Activated CD8-positive, alpha-beta memory T cell treated with anti-CD3 and anti-CD28 coated beads, Interleukin-2, amount 50 U/mL, for 1 hour (primary cell): ENCODE results near the gene CXCL9.
"Not testable (repeated sequence)": the region's sequence is repeated elsewhere in the genome, so short reads cannot be mapped to it uniquely, and the experiment has no call there.

ENCODE experiments used
- DNase-seq: peaks from one replicate; pipeline ENCODE4 v3.0.0-alpha.2; 2020; ENCODE audit errors: extremely low read depth

CXCL9 gene

DNA sequence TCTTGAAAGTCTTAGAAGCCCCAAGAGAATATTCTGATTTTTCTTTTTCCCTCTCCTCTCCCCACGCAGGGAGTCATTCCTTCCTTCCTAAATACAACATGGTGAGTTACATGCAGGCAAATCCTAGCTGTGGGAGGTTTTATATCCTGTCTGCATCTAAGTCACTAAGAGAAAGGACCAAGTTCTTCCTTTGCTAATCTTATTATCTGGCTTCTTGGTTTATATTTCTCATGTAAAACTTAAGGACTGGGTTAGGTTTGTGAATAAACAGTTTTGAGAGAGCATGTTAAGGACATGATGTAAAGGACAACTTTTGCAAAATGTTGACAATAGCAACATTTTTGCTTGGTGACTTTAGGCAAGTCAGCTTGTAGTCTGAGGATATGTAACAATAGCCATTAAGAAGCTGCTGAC is 5.1 kb upstream of the CXCL9 start:
- no peak for DNase-seq

DNA sequence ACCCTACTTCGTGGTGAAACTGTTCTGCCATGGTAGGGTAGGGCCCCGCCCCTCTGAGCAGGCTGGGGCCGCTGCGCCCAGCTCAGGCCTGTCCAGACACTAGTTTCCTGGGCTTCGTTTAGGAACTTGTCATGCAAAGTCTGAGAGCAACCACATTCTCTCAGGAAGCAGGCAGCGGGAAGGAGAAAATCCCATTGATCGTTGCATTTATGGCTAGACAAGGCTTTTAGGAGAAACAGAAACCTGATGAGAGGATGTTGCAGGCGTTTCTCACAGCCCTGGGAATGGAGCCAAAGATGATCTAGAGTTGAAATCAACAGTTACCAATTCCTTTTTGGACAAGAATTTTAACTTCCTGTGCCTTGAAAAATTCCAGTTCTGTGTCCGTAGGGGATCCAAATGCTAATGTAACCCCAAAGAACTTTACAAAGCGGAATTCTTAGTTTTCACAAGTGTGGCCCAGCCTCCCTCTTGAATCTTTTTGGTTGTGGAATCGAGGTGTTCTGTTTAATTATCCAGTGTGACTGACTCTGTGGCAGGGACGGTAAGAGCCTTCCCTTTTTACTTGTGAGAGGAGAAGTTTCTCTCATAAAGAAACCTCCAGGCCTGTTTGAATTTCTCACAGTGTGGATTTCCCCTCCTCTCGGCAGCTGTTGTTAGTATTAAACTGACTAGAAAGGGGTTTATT is 4.5 kb upstream of the CXCL9 start:
- no peak for DNase-seq

DNA sequence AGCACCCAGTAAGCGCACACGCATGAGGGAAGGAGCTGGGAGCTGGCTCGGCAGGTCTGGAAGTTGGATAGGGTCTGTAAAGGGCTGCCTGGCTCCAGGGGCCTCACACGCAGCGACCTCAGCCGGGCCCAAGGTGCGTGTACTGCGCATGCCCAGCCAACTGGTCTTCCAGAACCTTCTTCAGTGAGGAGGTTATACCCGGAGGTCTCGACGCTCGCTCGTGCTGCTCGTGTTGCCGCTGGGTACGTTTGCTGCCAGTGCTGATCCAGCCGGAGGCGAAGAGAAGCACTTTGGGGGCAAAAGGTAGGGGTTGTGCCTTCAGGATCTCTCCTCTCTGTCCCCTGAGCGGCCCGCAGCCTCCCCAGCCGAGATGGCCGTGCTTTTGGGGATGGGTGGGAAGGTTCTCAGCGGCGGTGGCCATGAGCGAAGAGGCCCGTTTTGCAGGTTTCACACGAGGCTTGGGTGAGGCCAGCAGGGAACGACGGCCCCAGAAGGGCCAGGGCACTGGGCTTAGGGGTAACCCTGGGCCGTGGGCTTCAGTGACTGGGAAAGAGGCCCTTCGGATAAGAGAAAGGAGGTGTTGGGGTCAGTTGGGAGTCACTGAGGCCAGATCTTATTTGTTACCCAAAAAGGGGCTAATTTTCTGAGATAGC is 3.8 kb upstream of the CXCL9 start:
- DNase-seq: no peak

GRCh38 chr4:76010576-76010975 is 3.3 kb upstream of the CXCL9 start:
- no peak for DNase-seq

GRCh38 chr4:76009311-76009710 is 2.0 kb upstream of the CXCL9 start:
- no peak for DNase-seq

DNA sequence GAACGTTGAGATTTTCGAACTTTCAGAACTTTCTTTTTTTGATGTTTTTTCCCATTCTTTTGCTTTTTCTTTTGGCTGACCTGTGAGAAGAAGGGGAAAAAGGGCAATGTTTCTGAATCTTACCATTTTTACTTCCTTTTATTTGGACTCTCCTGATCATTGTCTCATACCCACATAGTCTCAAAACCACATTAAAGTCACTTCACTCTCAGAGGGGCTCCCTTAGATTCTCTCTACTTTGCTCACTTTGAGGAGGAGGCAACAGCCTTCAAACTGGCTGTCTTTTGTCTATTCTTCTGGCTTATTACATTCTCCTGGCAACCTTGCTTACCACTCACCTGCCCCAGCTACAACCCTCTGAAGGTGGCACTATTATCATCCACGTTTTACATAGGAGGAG is 3.7 kb downstream of the CXCL9 start:
- DNase-seq: no peak

DNA sequence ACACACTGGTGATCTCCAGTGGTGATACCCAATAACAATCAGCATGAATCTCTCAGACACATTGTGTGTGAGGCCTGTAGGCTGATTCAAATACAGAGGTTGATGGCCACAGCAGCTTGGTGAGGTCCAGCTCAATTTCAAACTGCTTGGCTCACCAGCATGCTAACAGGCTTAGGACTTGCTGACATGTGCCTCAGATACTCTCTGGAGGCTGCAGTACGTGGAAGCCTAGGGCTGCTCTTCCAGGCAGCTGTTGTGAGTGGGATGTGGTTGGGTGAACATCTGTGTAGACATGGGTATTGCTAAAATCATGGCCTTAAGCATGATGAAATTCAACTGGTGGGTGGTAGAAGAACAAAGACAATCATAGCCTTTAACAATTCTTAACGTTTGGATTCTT is 4.3 kb downstream of the CXCL9 start:
- no peak for DNase-seq

- no peak for DNase-seq
These were observed 5.1 kb downstream of the CXCL9 start for GRCh38 chr4:76002176-76002575.

- no peak for DNase-seq
These were observed 5.6 kb downstream of the CXCL9 start for GRCh38 chr4:76001700-76002099.

GRCh38 chr4:76000279-76000678 is 7.0 kb downstream of the CXCL9 start:
- DNase-seq: no peak

DNA sequence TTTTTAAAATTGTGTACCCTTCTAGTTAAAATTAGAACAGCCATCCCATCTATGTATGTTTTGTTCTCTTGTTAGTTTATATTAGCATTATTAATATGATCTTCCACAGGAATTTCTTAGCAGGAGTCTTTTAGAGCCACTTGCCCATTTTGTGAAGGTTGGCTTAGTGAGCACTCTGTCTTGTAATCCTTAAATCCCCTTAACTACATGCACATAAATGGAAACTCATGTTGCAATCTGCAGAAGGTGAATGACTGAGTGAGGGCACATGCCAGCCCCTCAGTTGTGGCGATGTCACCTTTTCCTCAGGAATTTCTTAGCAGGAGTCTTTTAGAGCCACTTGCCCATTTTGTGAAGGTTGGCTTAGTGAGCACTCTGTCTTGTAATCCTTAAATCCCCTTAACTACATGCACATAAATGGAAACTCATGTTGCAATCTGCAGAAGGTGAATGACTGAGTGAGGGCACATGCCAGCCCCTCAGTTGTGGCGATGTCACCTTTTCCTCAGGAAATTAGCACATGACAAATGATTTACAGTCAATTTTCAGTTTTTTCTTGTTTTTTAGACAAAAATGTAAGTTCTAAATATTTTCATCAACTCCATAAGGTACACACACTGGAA is 8.7 kb downstream of the CXCL9 start:
- DNase-seq: not testable (repeated sequence)

- no peak for DNase-seq
These were observed 9.4 kb downstream of the CXCL9 start for GRCh38 chr4:75997946-75998345.

DNA sequence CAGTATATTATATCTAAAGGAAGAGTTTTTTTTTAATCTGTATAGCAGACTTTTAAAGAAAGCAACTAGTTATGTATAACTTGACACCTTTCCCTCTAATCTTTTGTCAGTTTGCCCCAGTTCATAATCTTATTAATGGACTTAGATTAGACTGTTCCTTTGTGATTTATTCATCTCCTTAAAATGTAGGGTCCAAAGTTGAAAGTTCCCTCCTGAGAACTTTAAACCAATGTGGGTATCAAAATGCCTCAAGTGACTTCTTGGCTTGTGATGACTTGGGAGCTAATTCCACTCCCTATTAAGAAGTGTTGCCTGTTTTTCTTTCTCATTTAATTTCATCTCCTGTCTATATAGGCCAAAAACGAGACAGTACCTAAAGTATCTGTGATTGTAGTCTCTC is 10.2 kb downstream of the CXCL9 start:
- no peak for DNase-seq

- DNase-seq: no peak
These were observed 11.6 kb downstream of the CXCL9 start for GRCh38 chr4:75995727-75996126.

DNA sequence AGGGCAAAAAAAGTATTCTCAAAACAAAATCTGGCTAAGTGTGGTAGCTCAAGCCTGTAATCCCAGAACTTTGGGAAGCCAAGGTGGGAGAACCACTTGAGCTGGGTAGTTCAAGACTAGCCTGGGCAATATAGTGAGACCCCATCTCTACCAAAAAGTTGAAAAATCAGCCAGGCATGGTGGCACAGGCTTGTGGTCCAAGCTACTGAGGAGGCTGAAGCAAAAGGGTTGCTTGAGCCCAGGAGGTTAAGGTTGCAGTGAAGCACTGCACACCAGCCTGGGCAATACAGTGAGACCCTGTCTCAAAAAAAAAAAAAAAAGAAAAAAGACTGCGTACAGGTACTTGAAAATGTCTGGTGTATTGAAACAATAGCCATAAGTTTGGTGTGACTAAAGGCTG is 14.8 kb downstream of the CXCL9 start:
- no peak for DNase-seq

DNA sequence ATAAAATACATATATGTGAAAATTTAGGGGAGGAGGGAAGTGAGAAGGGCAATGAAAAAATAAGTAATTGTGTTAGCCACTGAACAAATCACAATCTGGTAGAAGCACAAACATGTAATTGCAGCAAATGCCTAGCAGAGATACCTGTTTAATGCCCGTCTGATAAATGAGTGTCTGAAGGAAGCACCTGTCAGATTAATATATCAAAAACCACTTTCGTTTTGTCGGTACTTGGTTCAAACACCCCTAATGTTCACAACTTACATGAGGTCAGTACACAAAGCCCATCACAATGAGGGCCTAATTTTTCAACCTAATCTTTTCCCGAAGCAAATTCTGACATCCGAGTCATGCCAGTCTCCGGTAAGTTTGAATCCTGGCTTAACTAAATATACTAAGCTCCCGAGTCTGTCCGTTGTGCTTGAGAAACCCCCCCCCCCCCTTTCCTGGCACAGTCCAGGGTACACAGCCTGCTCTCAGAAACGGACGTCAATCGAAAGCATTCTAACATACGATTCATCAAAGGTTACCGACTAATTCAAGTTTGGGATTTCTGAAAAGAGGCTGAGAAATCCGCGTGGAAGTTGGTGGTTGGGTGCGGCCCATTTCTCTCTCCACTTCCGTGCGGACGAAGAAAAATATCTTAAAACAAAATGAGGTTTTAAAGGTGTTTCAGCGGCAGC is 17.3 kb downstream of the CXCL9 start:
- DNase-seq: no peak

GRCh38 chr4:75985116-75985515 is 22.2 kb downstream of the CXCL9 start:
- no peak for DNase-seq

DNA sequence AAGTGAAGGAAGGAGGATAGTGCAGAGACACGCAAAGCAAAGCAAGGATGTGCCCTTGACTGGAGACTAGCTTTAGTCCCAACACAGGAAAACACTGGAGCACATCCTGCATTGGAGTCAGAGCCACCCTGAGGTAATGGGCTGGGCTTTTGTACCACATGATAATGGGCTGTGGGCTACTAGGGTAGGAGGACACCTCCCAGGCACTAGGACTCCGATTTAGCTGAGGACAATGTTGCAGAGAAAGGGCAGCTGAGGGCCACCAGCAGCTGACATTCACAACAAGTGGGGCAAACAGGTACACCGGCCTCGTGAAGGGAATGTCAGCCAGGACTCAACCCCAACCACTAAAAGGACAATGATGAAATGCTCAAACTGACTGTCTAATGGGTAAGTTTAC is 26.7 kb downstream of the CXCL9 start:
- no peak for DNase-seq

DNA sequence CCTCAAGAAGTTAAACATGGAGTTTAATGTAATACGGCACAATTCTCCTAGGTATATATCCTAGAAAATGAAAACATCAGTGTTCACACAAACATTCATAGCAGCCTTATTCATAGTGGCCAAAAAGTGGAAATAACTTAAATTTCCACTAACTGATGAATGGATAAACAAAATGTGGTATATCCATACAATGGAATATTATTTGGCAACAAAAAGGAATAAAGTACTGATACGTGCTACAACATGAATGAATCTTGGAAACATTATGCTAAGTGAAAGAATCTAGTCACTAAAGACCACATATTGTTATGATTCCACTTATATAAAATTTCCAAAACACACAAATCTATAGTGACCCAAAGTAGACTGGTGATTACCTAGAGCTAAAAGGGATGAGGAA is 31.1 kb downstream of the CXCL9 start:
- no peak for DNase-seq

DNA sequence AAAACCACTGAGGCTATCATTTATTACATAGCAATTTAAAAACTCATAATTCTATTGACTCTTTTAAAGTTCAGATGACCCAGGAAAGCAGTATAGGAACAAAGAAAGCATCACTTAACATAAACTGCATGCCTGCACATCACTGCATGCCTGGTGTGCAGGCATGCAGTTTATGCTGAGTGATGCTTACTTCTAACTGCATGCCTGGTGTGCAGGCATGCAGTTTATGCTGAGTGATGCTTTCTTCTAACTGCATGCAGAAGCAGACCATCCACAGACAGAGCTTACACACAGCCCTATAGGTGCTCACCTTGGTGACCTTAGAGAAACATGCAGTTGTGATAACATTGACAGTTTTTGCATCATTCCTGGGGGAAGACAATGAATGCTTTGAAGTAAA is 33.5 kb downstream of the CXCL9 start:
- no peak for DNase-seq

GRCh38 chr4:75968084-75968483 is 39.2 kb downstream of the CXCL9 start:
- DNase-seq: no peak

DNA sequence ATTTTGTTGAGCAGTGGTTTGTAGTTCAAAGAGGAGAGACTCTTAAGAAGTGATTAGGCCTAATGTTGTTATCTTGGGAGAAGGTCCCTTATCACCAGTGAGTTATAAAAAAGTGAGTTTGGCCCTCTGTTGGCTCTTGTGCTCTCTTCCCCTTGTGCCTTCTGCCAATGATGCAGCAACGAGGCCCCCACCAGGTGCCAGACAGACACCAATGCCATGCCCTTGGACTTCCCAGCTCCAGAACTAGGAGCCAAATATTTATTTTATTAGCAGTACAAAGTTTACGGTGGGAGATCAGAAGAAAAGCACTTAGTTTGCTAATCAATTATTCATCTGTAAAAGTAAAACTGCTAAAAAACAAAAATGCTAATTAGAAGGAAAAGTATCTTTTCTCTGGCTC is 43.8 kb downstream of the CXCL9 start:
- no peak for DNase-seq

DNA sequence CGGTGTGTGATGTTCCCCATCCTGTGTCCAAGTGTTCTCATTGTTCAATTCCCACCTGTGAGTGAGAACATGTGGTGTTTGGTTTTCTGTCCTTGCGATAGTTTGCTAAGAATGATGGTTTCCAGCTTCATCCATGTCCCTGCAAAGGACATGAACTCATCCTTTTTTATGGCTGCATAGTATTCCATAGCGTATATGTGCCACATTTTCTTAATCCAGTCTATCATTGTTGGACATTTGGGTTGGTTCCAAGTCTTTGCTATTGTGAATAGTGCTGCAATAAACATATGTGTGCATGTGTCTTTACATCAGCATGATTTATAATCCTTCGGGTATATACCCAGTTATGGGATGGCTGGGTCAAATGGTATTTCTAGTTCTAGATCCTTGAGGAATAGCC is 45.2 kb downstream of the CXCL9 start:
- not testable (repeated sequence) for DNase-seq
